Testis (tissue), 3 donors: ENCODE data around the gene RNF126. TPM values are rescaled to one million over a fixed set of nuclear protein-coding genes. Genes with fewer than 3 reads are reported as not detected.

Experiments used
- DNase-seq: peaks from one replicate; pipeline ENCODE4 v3.0.0-alpha.2; 2019
- H3K27ac ChIP-seq, 2 donors: fragments of 200-600 bp; sonication (generic); one replicate each; pipeline ENCODE4 v1.5.1; 2019
- H3K27me3 ChIP-seq: fragments of 200-600 bp; sonication (generic); one replicate; pipeline ENCODE4 v1.5.1; 2019
- H3K36me3 ChIP-seq: fragments of 200-600 bp; sonication (generic); one replicate; pipeline ENCODE4 v1.5.1; 2017; ENCODE audit warnings: low read depth; ENCODE audit errors: missing control alignments
- H3K4me1 ChIP-seq: fragments of 200-600 bp; sonication (generic); one replicate; pipeline ENCODE4 v1.5.1; 2019
- H3K4me3 ChIP-seq, 2 donors: fragments of 200-600 bp; sonication (generic); one replicate each; pipeline ENCODE4 v1.5.1; 2017 to 2019
- H3K9me3 ChIP-seq: fragments of 200-600 bp; sonication (generic); one replicate; pipeline ENCODE4 v1.5.1; 2017
- POLR2A ChIP-seq: fragments of 450-650 bp; IDR thresholded peaks from one replicate; pipeline ENCODE4 v1.6.1; 2017; ENCODE audit warnings: antibody characterized with exemption, mild to moderate bottlenecking, moderate library complexity
- WGBS, 2 donors: methylation state at CpG; one replicate each; pipeline ENCODE4 v1.1.5; 2018; 5-methylcytosine and 5-hydroxymethylcytosine counted together
- intact Hi-C: fragments of 100-400 bp; cut with DNase I; formaldehyde crosslinking; loops from one replicate; pipeline ENCODE4 v1.15.1; 2023; ENCODE audit warnings: low total_unique reads
- polyA plus RNA-seq: library from polyadenylated mRNA; stranded (reverse); fragments of 350-450 nt; fragmentation: Illumina TruSeq; extraction: RNeasy Lipid Tissue Mini Kit (QIAGEN cat#74804); gene quantifications from one replicate; pipeline ENCODE4 v1.2.3, GENCODE V29; 2014; ENCODE audit warnings: low read depth, low replicate concordance; ENCODE audit not compliant: insufficient read depth
- total RNA-seq, 2 donors: library from RNA; depleted of rRNA; stranded (reverse); fragments of >200 nt; gene quantifications; one replicate each; pipeline ENCODE4 v1.2.3, GENCODE V29; 2016
- TF ChIP-seq, protein P1 (sequence below), 3 experiments: fragments of 450-650 bp in 2 of 3; fragments of 200-600 bp in 1 of 3; sonication (generic) in 1 of 3; IDR thresholded peaks; one replicate each; pipeline ENCODE4 v1.5.1; 2016 to 2019; ENCODE audit warnings: antibody characterized with exemption in 3 of 3, mild to moderate bottlenecking in 2 of 3, moderate library complexity in 1 of 3

RNF126 gene
- total and polyA plus RNA-seq, 3 donors from 2014 or later = 107 to 158 (median 148) TPM

DNA sequence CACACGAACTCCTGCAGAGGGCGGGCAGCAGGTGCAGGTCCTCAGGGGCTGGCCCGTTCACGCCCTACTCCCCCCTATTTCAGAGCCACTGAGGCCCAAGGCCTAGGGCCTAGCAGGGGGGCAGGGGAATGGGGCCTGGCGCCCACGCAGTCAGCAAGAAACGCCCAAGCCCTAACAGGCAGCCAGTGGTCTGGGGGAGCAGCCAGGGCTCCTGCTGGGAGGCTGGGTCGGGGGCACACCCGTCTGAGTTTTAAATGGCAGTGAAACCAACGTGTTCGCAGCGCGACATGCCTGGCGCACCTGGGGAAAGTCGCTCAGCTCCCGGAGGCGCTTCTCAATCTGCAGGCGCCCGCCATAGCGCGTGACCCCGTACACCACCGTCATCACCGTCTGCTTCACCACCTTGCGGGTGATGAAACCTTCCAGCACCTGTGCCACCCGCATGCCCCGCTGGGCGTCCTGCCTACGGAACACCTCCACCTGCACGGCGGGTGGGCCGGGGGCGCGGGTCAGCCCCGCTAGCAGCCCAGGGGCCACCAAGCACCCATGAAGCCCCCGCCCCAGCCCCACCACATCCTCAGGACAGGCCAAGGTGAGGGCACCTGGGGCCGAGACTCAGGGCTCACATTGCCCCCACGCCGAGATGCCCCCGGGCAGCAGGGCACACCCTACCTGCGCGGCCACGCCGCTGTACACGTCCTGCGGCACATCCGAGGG, 43.6 kb downstream of the RNF126 start:
- H3K36me3 ChIP-seq = no peaks in the 10 kb centered on the region
- no peaks in the 10 kb centered on the region for H3K9me3 ChIP-seq
- TF ChIP-seq, protein P1, sequence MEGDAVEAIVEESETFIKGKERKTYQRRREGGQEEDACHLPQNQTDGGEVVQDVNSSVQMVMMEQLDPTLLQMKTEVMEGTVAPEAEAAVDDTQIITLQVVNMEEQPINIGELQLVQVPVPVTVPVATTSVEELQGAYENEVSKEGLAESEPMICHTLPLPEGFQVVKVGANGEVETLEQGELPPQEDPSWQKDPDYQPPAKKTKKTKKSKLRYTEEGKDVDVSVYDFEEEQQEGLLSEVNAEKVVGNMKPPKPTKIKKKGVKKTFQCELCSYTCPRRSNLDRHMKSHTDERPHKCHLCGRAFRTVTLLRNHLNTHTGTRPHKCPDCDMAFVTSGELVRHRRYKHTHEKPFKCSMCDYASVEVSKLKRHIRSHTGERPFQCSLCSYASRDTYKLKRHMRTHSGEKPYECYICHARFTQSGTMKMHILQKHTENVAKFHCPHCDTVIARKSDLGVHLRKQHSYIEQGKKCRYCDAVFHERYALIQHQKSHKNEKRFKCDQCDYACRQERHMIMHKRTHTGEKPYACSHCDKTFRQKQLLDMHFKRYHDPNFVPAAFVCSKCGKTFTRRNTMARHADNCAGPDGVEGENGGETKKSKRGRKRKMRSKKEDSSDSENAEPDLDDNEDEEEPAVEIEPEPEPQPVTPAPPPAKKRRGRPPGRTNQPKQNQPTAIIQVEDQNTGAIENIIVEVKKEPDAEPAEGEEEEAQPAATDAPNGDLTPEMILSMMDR (IDR thresholded peaks at IDR 0.05) = no peak
- no peak for TF ChIP-seq POLR2A
- no peak overlapping the region for H3K4me3 ChIP-seq
- no peak overlapping the region for H3K27ac ChIP-seq
- no peak for DNase-seq
- H3K27me3 ChIP-seq = no peaks in the 10 kb centered on the region
- WGBS, 2 donors = 90% methylated on average over 36 to 45 of the region's 47 CpGs
- H3K4me1 ChIP-seq = no peaks in the 10 kb centered on the region
- intact Hi-C loops = no loop called here

DNA sequence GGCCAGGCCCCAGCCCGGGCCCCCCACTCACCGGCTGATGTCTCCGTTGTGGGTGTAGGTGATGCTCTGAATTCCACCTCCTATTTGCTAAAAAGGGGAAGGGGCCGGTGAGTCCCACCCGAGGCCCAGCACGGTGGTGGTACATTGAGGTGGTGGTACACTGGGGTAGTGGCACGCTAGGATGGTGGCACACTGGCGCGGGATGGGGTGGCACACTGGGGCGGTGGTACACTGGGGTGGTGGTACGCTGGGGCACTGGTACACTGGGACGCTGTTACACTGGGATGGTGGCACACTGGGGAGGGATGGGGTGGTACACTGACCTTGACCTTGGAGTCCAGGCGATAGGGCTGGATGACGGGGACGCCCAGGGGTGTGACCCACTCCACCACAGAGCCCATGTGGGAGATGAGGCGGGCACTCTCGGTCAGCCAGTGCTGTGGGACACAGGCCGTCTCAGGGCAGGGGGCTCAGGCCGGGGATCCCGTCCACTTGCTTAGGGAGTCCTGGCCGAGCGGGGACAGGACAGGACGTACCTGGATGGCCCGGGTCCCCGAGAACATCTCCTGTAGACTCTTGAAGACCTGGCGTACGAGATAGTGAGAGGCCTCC, 44.2 kb downstream of the RNF126 start:
- DNase-seq = no peak
- H3K4me3 ChIP-seq = no peak overlapping the region
- WGBS, 2 donors = 89 to 91% methylated on average over 7 to 24 of the region's 27 CpGs
- H3K36me3 ChIP-seq = no peaks in the 10 kb centered on the region
- no peaks in the 10 kb centered on the region for H3K27me3 ChIP-seq
- no peak overlapping the region for H3K27ac ChIP-seq
- intact Hi-C loops = no loop called here
- no peaks in the 10 kb centered on the region for H3K4me1 ChIP-seq
- TF ChIP-seq POLR2A = no peak
- TF ChIP-seq, protein P1 (IDR thresholded peaks at IDR 0.05) = no peak
- no peaks in the 10 kb centered on the region for H3K9me3 ChIP-seq

DNA sequence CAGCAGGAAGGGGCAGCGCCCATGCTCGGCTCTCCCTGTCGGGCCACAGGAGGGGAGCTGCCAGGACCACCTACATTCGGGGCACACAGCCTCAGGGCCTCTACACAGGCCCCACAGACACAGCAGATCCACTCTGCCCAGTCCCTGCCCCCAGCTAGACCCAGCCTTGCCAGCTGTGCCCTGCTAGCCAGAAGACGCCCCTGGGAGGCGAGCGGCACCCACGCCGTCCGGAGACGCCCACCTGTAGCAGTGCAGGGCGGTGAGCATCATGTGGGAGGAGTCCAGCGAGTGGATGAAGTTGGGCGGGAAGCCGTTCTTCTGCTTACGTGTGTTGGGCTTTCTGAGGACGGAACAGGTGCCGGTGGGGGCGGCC, 44.8 kb downstream of the RNF126 start:
- TF ChIP-seq POLR2A = no peak
- TF ChIP-seq, protein P1 (IDR thresholded peaks at IDR 0.05) = no peak
- Histone ChIP-seq H3K4me1 (no peaks in the 10 kb centered on the region), H3K27me3 (no peaks in the 10 kb centered on the region), H3K4me3 (no peak overlapping the region), H3K36me3 (no peaks in the 10 kb centered on the region), H3K27ac (no peak overlapping the region), H3K9me3 (no peaks in the 10 kb centered on the region)
- WGBS, 2 donors = 92 to 96% methylated on average over 12 to 19 of the region's 19 CpGs
- intact Hi-C loops = no loop called here
- no peak for DNase-seq

DNA sequence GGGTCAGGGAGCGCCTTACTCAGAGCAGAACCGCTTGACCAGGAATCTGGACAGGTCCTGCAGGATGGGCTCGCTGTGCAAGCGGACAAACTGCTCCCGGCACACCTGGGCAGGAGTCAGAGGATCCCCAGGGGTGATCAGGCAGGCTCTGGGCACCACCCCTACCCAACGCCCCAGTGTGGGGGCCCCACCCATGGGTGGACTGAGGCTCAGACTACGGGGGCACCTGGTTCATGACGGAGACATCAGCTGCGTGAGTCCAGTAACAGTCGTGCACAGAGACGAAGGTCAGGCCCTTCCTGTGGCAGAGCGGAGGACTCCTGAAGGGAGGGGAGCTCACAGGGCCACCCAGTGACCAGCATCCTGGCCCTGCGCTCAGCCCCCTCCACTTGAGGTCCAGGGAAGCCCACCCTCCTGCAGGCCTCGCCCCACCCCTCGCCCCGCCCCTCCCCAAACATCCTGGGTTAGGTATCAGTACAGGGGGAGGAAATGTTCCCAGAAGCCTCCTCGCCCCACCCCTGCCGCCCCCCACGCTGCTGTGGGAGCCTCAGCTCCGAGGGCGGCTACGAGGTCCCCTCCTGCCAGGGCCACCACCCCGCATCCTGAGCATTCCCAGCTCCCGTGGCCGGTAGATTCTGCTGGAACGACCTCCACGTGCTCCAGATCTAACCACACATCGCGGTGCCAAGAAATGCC, 45.3 kb downstream of the RNF126 start:
- Histone ChIP-seq H3K27me3 (no peaks in the 10 kb centered on the region), H3K36me3 (no peaks in the 10 kb centered on the region), H3K4me3 (no peak overlapping the region), H3K9me3 (no peaks in the 10 kb centered on the region), H3K4me1 (no peaks in the 10 kb centered on the region), H3K27ac (no peak overlapping the region)
- TF ChIP-seq, protein P1 (IDR thresholded peaks at IDR 0.05) = no peak
- no peak for TF ChIP-seq POLR2A
- intact Hi-C loops = no loop called here
- DNase-seq = no peak
- WGBS, 2 donors = 67 to 90% methylated on average over 7 to 28 of the region's 29 CpGs
